Measurements from ENCODE around the gene CIAO1. TPM values are rescaled to one million over a fixed set of nuclear protein-coding genes. Genes with fewer than 3 reads are reported as not detected.
"Not testable (repeated sequence)": the region's sequence is repeated elsewhere in the genome, so short reads cannot be mapped to it uniquely, and the experiment has no call there.

The CIAO1 gene
- total and polyA plus RNA-seq, 3 donors from 2014 or later: 56.8 to 164 (median 154) TPM

- intact Hi-C loops (cut with DNase I; ENCODE audit: low total_unique reads): no loop called here
- 73 to 81% methylated on average over 11 of the region's 11 CpGs for WGBS, 2 donors
- DNase-seq: no peak
- Histone ChIP-seq H3K4me3 (no peak overlapping the region), H3K27me3 (no peaks in the 10 kb centered on the region), H3K4me1 (peaks cover 14% of the 10 kb centered on the region), H3K27ac (no peak overlapping the region), H3K36me3 (ENCODE audit: low read depth, missing control alignments) (no peaks in the 10 kb centered on the region), H3K9me3 (no peaks in the 10 kb centered on the region)
- no peak for TF ChIP-seq CTCF (IDR thresholded peaks at IDR 0.05)
- TF ChIP-seq POLR2A (IDR thresholded peaks at IDR 0.05): no peak
These were observed 11.5 kb upstream of the CIAO1 start for GRCh38 chr2:96254571-96254970.

GRCh38 chr2:96256611-96257113 is 9.4 kb upstream of the CIAO1 start:
- Histone ChIP-seq H3K36me3 (ENCODE audit: low read depth, missing control alignments) (no peaks in the 10 kb centered on the region), H3K4me3 (no peak overlapping the region), H3K27ac (no peak overlapping the region), H3K4me1 (peaks cover 33% of the 10 kb centered on the region), H3K27me3 (no peaks in the 10 kb centered on the region), H3K9me3 (no peaks in the 10 kb centered on the region)
- intact Hi-C loops (cut with DNase I; ENCODE audit: low total_unique reads): no loop called here
- no peak for DNase-seq
- TF ChIP-seq POLR2A (IDR thresholded peaks at IDR 0.05): no peak
- no peak for TF ChIP-seq CTCF (IDR thresholded peaks at IDR 0.05)
- WGBS, 2 donors: 61 to 73% methylated on average over 6 of the region's 6 CpGs

- intact Hi-C loops (cut with DNase I; ENCODE audit: low total_unique reads); H3K36me3 ChIP-seq (ENCODE audit: low read depth, missing control alignments); H3K27me3 ChIP-seq; H3K9me3 ChIP-seq; DNase-seq; H3K27ac ChIP-seq; H3K4me3 ChIP-seq: not testable (repeated sequence)
- H3K4me1 ChIP-seq: peaks cover 35% of the 10 kb centered on the region
- 69 to 92% methylated on average over 3 of the region's 3 CpGs for WGBS, 2 donors
These were observed 8.3 kb upstream of the CIAO1 start for GRCh38 chr2:96257744-96258143.

GRCh38 chr2:96258166-96259022 is 7.6 kb upstream of the CIAO1 start:
- Histone ChIP-seq H3K4me1 (peaks cover 35% of the 10 kb centered on the region), H3K27me3 (no peaks in the 10 kb centered on the region), H3K27ac (peak overlapping the region in 1 of 2 donors; percentile 70), H3K4me3 (no peak overlapping the region), H3K36me3 (ENCODE audit: low read depth, missing control alignments) (no peaks in the 10 kb centered on the region), H3K9me3 (no peaks in the 10 kb centered on the region)
- 73 to 82% methylated on average over 4 to 7 of the region's 7 CpGs for WGBS, 2 donors
- TF ChIP-seq CTCF (IDR thresholded peaks at IDR 0.05): no peak
- no peak for DNase-seq
- intact Hi-C loops (cut with DNase I; ENCODE audit: low total_unique reads): no loop called here

- DNase-seq: no peak
- Histone ChIP-seq H3K9me3 (no peaks in the 10 kb centered on the region), H3K27ac (peak overlapping the region; percentile 47 to 70), H3K27me3 (no peaks in the 10 kb centered on the region), H3K36me3 (ENCODE audit: low read depth, missing control alignments) (no peaks in the 10 kb centered on the region), H3K4me3 (no peak overlapping the region), H3K4me1 (peaks cover 46% of the 10 kb centered on the region)
- 70 to 81% methylated on average over 4 to 5 of the region's 5 CpGs for WGBS, 2 donors
- TF ChIP-seq CTCF (IDR thresholded peaks at IDR 0.05) (no peak), POLR2A (IDR thresholded peaks at IDR 0.05) (no peak)
- intact Hi-C loops (cut with DNase I; ENCODE audit: low total_unique reads): no loop called here
These were observed 6.5 kb upstream of the CIAO1 start for GRCh38 chr2:96259497-96259921.

Data from testis (tissue), 3 donors.